Nephron progenitor cell (in vitro differentiated cells): ENCODE results near the gene ABI3.
A peak's percentile ranks its signal among the peaks of the same experiment; 100 is the strongest.

Experiments
- DNase-seq: peaks from one replicate; pipeline ENCODE4 v3.0.0; 2021
- H3K27ac Mint-ChIP-seq: 2 replicates; pipeline ENCODE4 v1.8.0; 2021; ENCODE audit warnings: mild to moderate bottlenecking, moderate library complexity, mixed read lengths
- H3K27me3 Mint-ChIP-seq: 2 replicates; pipeline ENCODE4 v1.8.0; 2021; ENCODE audit warnings: mild to moderate bottlenecking, low read depth, mixed read lengths; ENCODE audit not compliant: poor library complexity
- H3K36me3 Mint-ChIP-seq: 2 replicates; pipeline ENCODE4 v1.8.0; 2021; ENCODE audit warnings: low read depth, mixed read lengths
- H3K4me1 Mint-ChIP-seq: 2 replicates; pipeline ENCODE4 v1.8.0; 2021; ENCODE audit warnings: mixed read lengths
- H3K4me3 Mint-ChIP-seq: 2 replicates; pipeline ENCODE4 v1.8.0; 2021; ENCODE audit warnings: mild to moderate bottlenecking, moderate library complexity, mixed read lengths
- H3K9me3 Mint-ChIP-seq: 2 replicates; pipeline ENCODE4 v1.8.0; 2021; ENCODE audit warnings: mild to moderate bottlenecking, moderate library complexity, mixed read lengths
- TF ChIP-seq, protein P1 (sequence below): fragments of 200-600 bp; sonication (generic); IDR thresholded peaks from 2 replicates; pipeline ENCODE4 v1.5.0; 2021; ENCODE audit warnings: antibody characterized with exemption

Gene ABI3

DNA sequence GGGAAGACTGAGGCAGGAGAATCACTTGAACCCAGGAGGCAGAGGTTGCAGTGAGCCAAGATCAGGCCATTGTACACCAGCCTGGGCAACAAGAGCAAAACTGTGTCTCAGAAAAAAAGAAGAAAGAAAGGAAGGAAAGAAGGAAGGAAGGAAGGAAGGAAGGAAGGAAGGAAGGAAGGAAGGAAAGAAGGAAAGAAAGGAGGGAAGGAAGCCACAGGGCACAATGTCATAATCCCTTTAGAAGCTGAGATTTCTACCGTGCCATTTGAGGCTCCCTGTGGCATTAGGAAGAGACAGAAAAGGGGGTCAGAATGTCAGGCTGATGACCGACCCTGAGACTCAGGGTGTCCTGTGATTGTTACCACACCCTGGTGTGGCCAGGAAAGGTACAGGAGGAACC lies 6.7 kb upstream of the ABI3 start:
- DNase-seq = no peak
- no peak overlapping the region for H3K4me3 Mint-ChIP-seq
- peaks cover 21% of the 10 kb centered on the region for H3K4me1 Mint-ChIP-seq
- no peaks in the 10 kb centered on the region for H3K36me3 Mint-ChIP-seq
- H3K27ac Mint-ChIP-seq = no peak overlapping the region
- no peaks in the 10 kb centered on the region for H3K9me3 Mint-ChIP-seq
- TF ChIP-seq, protein P1, sequence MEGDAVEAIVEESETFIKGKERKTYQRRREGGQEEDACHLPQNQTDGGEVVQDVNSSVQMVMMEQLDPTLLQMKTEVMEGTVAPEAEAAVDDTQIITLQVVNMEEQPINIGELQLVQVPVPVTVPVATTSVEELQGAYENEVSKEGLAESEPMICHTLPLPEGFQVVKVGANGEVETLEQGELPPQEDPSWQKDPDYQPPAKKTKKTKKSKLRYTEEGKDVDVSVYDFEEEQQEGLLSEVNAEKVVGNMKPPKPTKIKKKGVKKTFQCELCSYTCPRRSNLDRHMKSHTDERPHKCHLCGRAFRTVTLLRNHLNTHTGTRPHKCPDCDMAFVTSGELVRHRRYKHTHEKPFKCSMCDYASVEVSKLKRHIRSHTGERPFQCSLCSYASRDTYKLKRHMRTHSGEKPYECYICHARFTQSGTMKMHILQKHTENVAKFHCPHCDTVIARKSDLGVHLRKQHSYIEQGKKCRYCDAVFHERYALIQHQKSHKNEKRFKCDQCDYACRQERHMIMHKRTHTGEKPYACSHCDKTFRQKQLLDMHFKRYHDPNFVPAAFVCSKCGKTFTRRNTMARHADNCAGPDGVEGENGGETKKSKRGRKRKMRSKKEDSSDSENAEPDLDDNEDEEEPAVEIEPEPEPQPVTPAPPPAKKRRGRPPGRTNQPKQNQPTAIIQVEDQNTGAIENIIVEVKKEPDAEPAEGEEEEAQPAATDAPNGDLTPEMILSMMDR = no peak
- H3K27me3 Mint-ChIP-seq = peaks cover 42% of the 10 kb centered on the region

DNA sequence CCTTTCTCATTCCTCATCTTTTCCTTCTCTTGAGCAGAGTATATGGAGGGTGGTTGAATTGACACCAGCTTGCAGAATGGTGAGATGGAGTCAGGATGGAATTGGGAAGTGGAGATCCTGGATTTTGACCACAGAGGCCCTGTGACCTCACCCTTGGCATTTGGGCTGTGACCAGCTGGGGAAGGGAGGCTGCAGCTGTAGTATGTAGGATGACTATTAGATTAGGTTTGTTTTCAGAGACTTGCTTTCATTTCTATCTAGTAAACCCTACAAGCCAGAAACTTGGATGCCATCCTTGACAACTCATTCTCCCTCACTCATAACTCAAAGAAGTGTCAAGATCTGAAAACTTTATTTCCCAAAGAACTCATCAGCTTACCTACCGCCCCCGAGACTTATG lies 6.0 kb upstream of the ABI3 start:
- Mint-ChIP-seq H3K36me3 (no peaks in the 10 kb centered on the region), H3K4me3 (no peak overlapping the region), H3K4me1 (peaks cover 28% of the 10 kb centered on the region), H3K9me3 (no peaks in the 10 kb centered on the region), H3K27me3 (peaks cover 44% of the 10 kb centered on the region), H3K27ac (no peak overlapping the region)
- no peak for DNase-seq
- TF ChIP-seq, protein P1 = no peak

GRCh38 chr17:49209061-49209571 lies 1.4 kb upstream of the ABI3 start:
- DNase-seq = no peak
- Mint-ChIP-seq H3K4me1 (peaks cover 67% of the 10 kb centered on the region), H3K36me3 (no peaks in the 10 kb centered on the region), H3K9me3 (no peaks in the 10 kb centered on the region), H3K4me3 (no peak overlapping the region), H3K27ac (peak overlapping the region; percentile 65), H3K27me3 (peaks cover 27% of the 10 kb centered on the region)
- TF ChIP-seq, protein P1 = no peak

DNA sequence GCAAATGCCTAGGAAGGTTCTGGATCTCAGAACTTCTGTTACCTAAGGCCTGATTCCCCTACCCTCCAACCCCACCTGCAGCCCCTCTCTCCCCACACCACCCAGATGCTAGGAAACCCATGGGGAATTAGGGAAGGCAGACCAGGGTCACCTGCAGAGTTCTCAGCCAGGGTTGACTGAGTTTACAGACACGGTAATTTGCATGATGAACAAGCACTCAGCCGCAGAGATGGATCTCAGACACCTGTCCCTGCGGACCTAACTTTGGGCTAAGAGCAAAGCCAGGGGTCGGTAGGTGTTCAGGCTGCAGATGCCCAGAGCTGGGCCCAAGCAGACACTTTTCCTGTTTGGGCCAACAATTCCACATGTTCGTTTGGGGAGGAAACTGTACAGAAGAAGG lies 2.9 kb downstream of the ABI3 start:
- H3K4me3 Mint-ChIP-seq = no peak overlapping the region

DNA sequence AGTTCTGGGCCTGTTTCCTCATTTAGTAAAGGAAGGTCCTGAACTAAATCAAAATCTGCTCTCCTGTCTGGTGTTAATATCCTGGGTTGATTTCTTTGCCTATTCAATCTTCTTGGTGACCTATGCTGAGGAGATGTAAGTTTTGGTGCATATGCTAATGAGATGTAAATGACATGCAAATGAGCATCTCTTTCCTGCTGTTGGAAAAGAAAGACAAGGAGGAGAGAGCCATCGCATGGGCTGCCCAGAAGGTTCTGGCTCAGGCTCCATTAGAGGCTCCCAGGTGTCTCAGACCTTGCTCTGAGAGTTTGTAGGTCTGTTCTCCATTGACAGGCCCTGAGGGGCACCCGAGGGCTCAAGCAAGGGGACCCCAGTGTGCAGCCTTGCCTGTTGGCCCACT lies 3.3 kb downstream of the ABI3 start:
- Mint-ChIP-seq H3K4me1 (peaks cover 56% of the 10 kb centered on the region), H3K9me3 (no peaks in the 10 kb centered on the region), H3K36me3 (no peaks in the 10 kb centered on the region), H3K27ac (no peak overlapping the region), H3K27me3 (peaks cover 13% of the 10 kb centered on the region), H3K4me3 (no peak overlapping the region)
- no peak for DNase-seq
- TF ChIP-seq, protein P1 = no peak

More for the DNA sequence above, 2.9 kb downstream of the ABI3 start:
- TF ChIP-seq, protein P1 = no peak
- peaks cover 57% of the 10 kb centered on the region for H3K4me1 Mint-ChIP-seq
- no peak for DNase-seq
- no peak overlapping the region for H3K27ac Mint-ChIP-seq
- H3K27me3 Mint-ChIP-seq = peaks cover 15% of the 10 kb centered on the region
- H3K9me3 Mint-ChIP-seq = no peaks in the 10 kb centered on the region
- no peaks in the 10 kb centered on the region for H3K36me3 Mint-ChIP-seq

GRCh38 chr17:49214676-49215360 lies 4.3 kb downstream of the ABI3 start:
- Mint-ChIP-seq H3K4me3 (no peak overlapping the region), H3K27me3 (peaks cover 11% of the 10 kb centered on the region), H3K4me1 (peaks cover 47% of the 10 kb centered on the region), H3K36me3 (no peaks in the 10 kb centered on the region), H3K27ac (no peak overlapping the region), H3K9me3 (no peaks in the 10 kb centered on the region)
- TF ChIP-seq, protein P1 = no peak
- DNase-seq = no peak
